ENCODE data around the gene REXO1.

- TF ChIP-seq CTCF (conservative IDR thresholded peaks at IDR 0.05; ENCODE audit: low read length) (no peak), EZH2phosphoT487 (IDR thresholded peaks at IDR 0.05; ENCODE audit: borderline replicate concordance) (no peak)
These were observed 14.4 kb upstream of the REXO1 start for GRCh38 chr19:1862424-1863327.
